GM12878 (cell line): ENCODE results near the gene HEG1. TPM values are rescaled to one million over a fixed set of nuclear protein-coding genes. Genes with fewer than 3 reads are reported as not detected.

ENCODE experiments used
- ATAC-seq: fragments of 200-7000 bp; cut with Tn5 transposase; 3 replicates; pipeline ENCODE4 v1.9.1; 2020; ENCODE audit warnings: mild to moderate bottlenecking, moderate library complexity
- BruUV-seq: library from RNA; stranded (reverse); fragments of 400-500 nt; replicated peaks from 2 replicates; lab custom pipeline; 2021; lab: Mats Ljungman, UMichigan
- CTCF ChIA-PET: fragments of 300-600 bp; sonication (Branson Sonifier 250); formaldehyde crosslinking; extraction: SDS; loops from one replicate; lab custom pipeline; 2021; ENCODE audit warnings: inconsistent platforms; lab: Yijun Ruan, JAX
- POLR2A ChIA-PET: fragments of 350-600 bp; formaldehyde crosslinking; extraction: SDS; loops from one replicate; lab custom pipeline; 2021; ENCODE audit warnings: inconsistent platforms; lab: Charles Lee
- RAD21 ChIA-PET: fragments of 300-600 bp; sonication (Branson Sonifier 250); formaldehyde crosslinking; loops from one replicate; lab custom pipeline; 2023; ENCODE audit warnings: antibody characterized with exemption; ENCODE audit not compliant: unreplicated experiment; lab: Charles Lee
- SMC1A ChIA-PET: fragments of 300-600 bp; sonication (Branson Sonifier 250); formaldehyde crosslinking; loops from one replicate; lab custom pipeline; 2023; ENCODE audit not compliant: unreplicated experiment, uncharacterized antibody; lab: Charles Lee
- DNase-seq: peaks from one replicate; pipeline ENCODE4 v3.0.0-alpha.2; 2011; ENCODE audit warnings: low read depth, low spot score
- FAIRE-seq: peaks from 3 replicates; lab custom pipeline; 2011; peaks lifted over from hg19 to GRCh38; lab: Jason Lieb, UNC
- H2AFZ ChIP-seq: 2 replicates; pipeline ENCODE4 v1.6.0; 2011; ENCODE audit warnings: low read depth, low read length, control low read depth; ENCODE audit not compliant: control insufficient read depth
- H3K27ac ChIP-seq: 2 replicates; pipeline ENCODE4 v1.5.1; 2011; ENCODE audit warnings: control low read depth; ENCODE audit not compliant: control insufficient read depth, insufficient read depth
- H3K27me3 ChIP-seq, 2 experiments: replicated peaks in 1 of 2; 2 replicates each; pipeline versions ENCODE4 v1.6.0 to v1.6.1; 2011; ENCODE audit warnings: low read length in 1 of 2; ENCODE audit not compliant: control insufficient read depth in 2 of 2, insufficient read depth in 2 of 2
- H3K36me3 ChIP-seq, 2 experiments: 2 replicates each; pipeline ENCODE4 v1.5.1; 2011; ENCODE audit warnings: low read length in 1 of 2; ENCODE audit not compliant: control insufficient read depth in 2 of 2, insufficient read depth in 2 of 2
- H3K4me1 ChIP-seq: 2 replicates; pipeline ENCODE4 v1.6.1; 2011; ENCODE audit warnings: mild to moderate bottlenecking, low read length, moderate library complexity, mixed read lengths; ENCODE audit not compliant: control insufficient read depth, insufficient read depth
- H3K4me2 ChIP-seq: 2 replicates; pipeline ENCODE4 v1.6.0; 2011; ENCODE audit warnings: control low read depth; ENCODE audit not compliant: control insufficient read depth, insufficient read depth
- H3K4me3 ChIP-seq: fragments of 200-600 bp; sonication (generic); 2 replicates; pipeline ENCODE4 v1.5.1; 2016
- H3K79me2 ChIP-seq: 2 replicates; pipeline ENCODE4 v1.6.0; 2011; ENCODE audit warnings: low read length; ENCODE audit not compliant: control insufficient read depth, insufficient read depth
- H3K9ac ChIP-seq: 2 replicates; pipeline ENCODE4 v1.8.0; 2011; ENCODE audit warnings: low read length, control low read depth, mixed read lengths; ENCODE audit not compliant: control insufficient read depth, insufficient read depth
- H3K9me3 ChIP-seq: replicated peaks from 3 replicates; pipeline ENCODE4 v1.5.1; 2011; ENCODE audit warnings: mild to moderate bottlenecking, low read length; ENCODE audit not compliant: control insufficient read depth, insufficient read depth
- H4K20me1 ChIP-seq: 2 replicates; pipeline ENCODE4 v1.6.0; 2011; ENCODE audit not compliant: control insufficient read depth, insufficient read depth
- GABPA ChIP-seq: IDR thresholded peaks from 2 replicates; pipeline ENCODE4 v1.6.1; 2014; ENCODE audit warnings: antibody characterized with exemption, low read depth, mild to moderate bottlenecking, inconsistent platforms
- ZNF622 ChIP-seq: fragments of 450-650 bp; IDR thresholded peaks from 2 replicates; pipeline ENCODE4 v1.6.1; 2017; ENCODE audit warnings: mild to moderate bottlenecking, inconsistent platforms
- WGBS: methylation state at CpG from one replicate; pipeline ENCODE4 v1.1.6; 2016; ENCODE audit warnings: low lambda C conversion rate; ENCODE audit not compliant: insufficient replicate concordance, insufficient coverage; ENCODE audit errors: missing lambda C conversion rate; 5-methylcytosine and 5-hydroxymethylcytosine counted together
- in situ Hi-C: fragments of 300-500 bp; cut with MboI; formaldehyde crosslinking; loops from 9 replicates; pipeline ENCODE4 v1.14.3; 2018; ENCODE audit warnings: mixed read lengths
- intact Hi-C: fragments of 100-400 bp; cut with micrococcal nuclease; formaldehyde crosslinking; loops from one replicate; pipeline ENCODE4 v1.14.2; 2022; ENCODE audit not compliant: unreplicated experiment
- polyA plus RNA-seq, 11 experiments: library from polyadenylated mRNA; depleted of rRNA in 4 of 11; unstranded in 6 of 11; stranded (reverse) in 5 of 11; fragments of >200 nt; fragmentation: Nextera tagmentation in 4 of 11; fragmentation: Illumina TruSeq in 1 of 11; extraction: Ambion mirVana in 4 of 11; extraction: Trizol in 1 of 11; gene quantifications; 1 replicate in 1 of 11; 2 replicates in 10 of 11; pipeline versions ENCODE4 v1.2.1 to v1.2.3, GENCODE V29; 2011 to 2016; ENCODE audit warnings: inconsistent platforms in 2 of 11, missing spikeins in 2 of 11, low read depth in 1 of 11
- total RNA-seq, 4 experiments: library from RNA; depleted of rRNA in 3 of 4; stranded (reverse); fragments of >200 nt in 3 of 4; fragmentation: Illumina TruSeq in 1 of 4; extraction: Trizol in 1 of 4; gene quantifications; 2 replicates each; pipeline versions ENCODE4 v1.2.1 to v1.2.3, GENCODE V29; 2013 to 2021
- TF ChIP-seq, protein P1 (sequence below): fragments of 450-650 bp; IDR thresholded peaks from 2 replicates; pipeline ENCODE4 v1.6.1; 2017; ENCODE audit warnings: mild to moderate bottlenecking, moderate library complexity

The HEG1 gene
- total and polyA plus RNA-seq, 10 of the 15 experiments (the other 5 are each of a cell fraction or from before 2014, with no cell fraction given): 2.2 to 32.1 (median 7.6) TPM

DNA sequence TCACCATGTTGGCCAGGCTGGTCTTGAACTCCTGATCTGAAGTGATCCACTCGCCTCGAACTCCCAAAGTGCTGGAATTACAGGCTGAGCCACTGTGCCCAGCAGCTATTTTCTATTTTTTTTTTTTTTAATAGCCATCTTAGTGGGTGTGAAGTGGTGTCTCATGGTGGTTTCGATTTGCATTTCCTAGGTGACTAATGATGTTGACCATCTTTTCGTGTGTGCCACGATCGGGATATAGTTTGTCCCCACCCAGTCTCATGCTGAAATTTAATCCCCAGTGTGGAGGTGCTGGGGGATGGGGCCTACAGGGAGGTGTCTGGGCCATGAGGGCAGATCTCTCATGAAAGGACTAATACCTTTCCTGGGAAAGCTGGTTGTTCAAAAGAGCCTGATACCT is 79.4 kb downstream of the HEG1 start:
- H3K9ac ChIP-seq: no peak overlapping the region
- SMC1A ChIA-PET: no interaction called here
- no peak for FAIRE-seq
- no peaks in the 10 kb centered on the region for H3K4me1 ChIP-seq
- DNase-seq: no peak
- H3K4me2 ChIP-seq: no peak overlapping the region
- no peak overlapping the region for H2AFZ ChIP-seq
- peaks cover 4 to 6% of the 10 kb centered on the region in 2 experiments; a peak in 3 of 4 replicates for H3K36me3 ChIP-seq
- WGBS: 64% methylated on average over 6 of the region's 6 CpGs
- ATAC-seq: no peak
- no peaks in the 10 kb centered on the region for H4K20me1 ChIP-seq
- intact Hi-C loops: no loop called here
- BruUV-seq: no TSS peak
- in situ Hi-C loops: loop anchor here (25.0 kb wide), 1 partner anchor 461 kb away; no protein-coding TSS in a partner anchor
- RAD21 ChIA-PET: no interaction called here
- H3K79me2 ChIP-seq: no peaks in the 10 kb centered on the region
- TF ChIP-seq ZNF622 (no peak), GABPA (no peak)
- TF ChIP-seq, protein P1, sequence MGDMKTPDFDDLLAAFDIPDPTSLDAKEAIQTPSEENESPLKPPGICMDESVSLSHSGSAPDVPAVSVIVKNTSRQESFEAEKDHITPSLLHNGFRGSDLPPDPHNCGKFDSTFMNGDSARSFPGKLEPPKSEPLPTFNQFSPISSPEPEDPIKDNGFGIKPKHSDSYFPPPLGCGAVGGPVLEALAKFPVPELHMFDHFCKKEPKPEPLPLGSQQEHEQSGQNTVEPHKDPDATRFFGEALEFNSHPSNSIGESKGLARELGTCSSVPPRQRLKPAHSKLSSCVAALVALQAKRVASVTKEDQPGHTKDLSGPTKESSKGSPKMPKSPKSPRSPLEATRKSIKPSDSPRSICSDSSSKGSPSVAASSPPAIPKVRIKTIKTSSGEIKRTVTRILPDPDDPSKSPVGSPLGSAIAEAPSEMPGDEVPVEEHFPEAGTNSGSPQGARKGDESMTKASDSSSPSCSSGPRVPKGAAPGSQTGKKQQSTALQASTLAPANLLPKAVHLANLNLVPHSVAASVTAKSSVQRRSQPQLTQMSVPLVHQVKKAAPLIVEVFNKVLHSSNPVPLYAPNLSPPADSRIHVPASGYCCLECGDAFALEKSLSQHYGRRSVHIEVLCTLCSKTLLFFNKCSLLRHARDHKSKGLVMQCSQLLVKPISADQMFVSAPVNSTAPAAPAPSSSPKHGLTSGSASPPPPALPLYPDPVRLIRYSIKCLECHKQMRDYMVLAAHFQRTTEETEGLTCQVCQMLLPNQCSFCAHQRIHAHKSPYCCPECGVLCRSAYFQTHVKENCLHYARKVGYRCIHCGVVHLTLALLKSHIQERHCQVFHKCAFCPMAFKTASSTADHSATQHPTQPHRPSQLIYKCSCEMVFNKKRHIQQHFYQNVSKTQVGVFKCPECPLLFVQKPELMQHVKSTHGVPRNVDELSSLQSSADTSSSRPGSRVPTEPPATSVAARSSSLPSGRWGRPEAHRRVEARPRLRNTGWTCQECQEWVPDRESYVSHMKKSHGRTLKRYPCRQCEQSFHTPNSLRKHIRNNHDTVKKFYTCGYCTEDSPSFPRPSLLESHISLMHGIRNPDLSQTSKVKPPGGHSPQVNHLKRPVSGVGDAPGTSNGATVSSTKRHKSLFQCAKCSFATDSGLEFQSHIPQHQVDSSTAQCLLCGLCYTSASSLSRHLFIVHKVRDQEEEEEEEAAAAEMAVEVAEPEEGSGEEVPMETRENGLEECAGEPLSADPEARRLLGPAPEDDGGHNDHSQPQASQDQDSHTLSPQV: no peak
- no peaks in the 10 kb centered on the region for H3K9me3 ChIP-seq
- POLR2A ChIA-PET: no interaction called here
- no peaks in the 10 kb centered on the region for H3K27me3 ChIP-seq
- CTCF ChIA-PET: no interaction called here
- H3K27ac ChIP-seq: no peak overlapping the region
- H3K4me3 ChIP-seq: no peak overlapping the region
